ENCODE results near the gene TSPAN13.

TSPAN13 gene

DNA sequence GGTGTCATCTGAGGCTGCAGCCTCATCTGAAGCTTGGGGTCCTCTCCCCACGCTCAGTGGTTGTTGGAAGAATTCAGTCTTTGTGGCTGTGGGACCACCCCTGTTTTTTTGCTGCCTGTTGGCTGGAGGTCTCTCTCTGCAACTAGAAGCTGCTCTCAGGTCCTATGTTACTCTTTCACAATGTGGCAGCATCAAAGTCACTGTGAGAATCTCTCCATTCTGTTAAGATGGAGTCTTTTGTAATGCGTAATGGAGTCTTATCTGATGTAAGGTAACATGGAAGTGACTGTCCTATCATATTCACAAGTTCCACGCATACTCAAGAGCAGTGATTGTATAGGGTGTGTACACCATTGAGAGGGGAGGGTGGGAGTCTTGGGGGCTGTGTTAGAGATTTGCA lies 24.9 kb downstream of the TSPAN13 start:
- no peak for DNase-seq

DNA sequence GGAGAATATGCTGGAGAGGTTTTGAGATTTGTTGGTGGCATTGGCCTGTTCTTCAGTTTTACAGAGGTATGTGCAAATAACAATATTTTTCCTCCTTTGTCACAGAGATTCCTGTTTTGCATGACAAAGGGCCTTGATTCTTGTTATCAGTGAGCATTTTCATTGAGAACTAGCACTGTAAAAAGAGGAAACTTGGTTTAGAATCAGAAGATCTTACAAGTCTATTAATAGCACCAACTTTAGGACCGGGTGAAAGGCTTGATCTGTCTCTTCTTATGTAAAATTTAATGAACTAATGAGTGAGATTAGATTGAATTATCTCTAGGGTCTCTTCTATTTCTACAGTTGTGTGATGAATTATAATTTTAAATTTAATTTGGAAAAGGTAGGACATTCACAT lies 25.5 kb downstream of the TSPAN13 start:
- no peak for DNase-seq

DNA sequence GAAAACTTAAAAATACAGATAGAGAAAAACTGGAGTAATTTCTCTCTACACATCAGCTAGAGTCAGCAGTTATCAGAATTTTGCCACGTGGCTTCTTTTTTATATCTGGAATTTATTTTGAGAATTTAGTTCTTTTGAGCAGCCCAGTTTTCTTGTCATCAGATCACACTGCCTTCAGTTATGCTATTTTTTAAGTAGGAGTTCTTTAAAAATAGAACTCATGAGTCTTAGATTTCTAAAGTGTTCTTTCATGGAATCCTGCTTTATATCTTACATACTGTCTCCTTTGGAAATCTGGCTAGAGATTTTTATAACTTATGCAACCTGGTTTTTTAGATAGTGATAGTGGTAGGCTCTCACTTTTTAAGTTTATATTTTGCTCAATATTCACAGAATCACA lies 27.0 kb downstream of the TSPAN13 start:
- no peak for DNase-seq

DNA sequence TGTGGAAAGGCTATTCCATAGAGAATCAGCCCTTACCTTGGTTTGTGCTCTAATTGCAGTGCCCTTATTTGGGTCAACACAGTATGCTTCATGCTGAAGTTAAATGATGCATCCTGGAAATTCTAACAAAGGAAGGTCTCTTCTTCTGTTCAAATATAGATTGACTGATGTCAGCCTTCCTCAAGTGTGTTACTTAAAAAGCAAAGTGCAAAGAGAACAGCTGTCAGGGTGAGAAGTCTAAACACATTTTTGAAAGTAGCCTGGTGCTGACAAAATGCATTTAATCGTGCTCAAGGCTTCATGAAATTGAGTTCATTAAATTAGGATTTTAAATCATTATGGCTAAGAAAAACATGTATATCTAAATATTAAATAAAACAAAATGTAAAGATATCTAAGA lies 31.8 kb downstream of the TSPAN13 start:
- no peak for DNase-seq

DNA sequence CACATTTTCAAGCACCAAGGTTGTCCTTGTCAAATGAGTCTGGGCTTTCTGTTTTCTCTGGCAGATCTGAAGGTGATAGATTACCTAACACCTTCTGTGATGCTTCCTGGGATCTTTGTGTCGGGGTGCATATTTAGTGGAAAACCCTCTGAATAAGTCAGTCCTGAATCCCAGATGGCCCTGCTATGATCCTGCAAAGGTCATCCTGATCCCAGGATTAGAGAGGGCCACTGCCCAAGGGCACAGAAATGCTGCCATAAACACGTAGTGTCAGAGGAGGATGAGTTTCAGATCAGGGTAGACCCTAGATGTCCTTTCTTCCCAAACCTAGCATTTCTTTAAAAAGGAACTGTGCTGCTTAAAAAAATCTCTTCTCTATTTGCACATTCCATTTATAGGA lies 32.3 kb downstream of the TSPAN13 start:
- DNase-seq: no peak

DNA sequence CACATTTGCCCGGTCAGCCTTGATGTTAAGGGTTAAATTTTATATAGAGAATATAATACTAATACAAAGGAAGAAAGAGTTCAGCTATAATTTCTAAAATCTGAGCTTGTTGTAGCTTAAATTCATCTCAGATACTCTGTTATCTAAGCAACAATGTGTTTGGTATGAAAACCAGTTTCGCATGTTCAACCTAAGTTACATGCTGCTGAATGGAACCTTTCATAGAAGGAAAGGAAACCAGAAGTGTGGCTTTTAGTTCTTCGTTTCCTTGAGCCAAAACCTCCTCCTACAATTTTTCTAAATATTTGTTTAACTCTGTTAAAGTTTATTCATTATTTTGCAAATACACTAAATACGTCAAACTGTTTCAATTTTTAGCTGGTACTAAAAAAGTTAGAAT lies 32.7 kb downstream of the TSPAN13 start:
- no peak for DNase-seq

DNA sequence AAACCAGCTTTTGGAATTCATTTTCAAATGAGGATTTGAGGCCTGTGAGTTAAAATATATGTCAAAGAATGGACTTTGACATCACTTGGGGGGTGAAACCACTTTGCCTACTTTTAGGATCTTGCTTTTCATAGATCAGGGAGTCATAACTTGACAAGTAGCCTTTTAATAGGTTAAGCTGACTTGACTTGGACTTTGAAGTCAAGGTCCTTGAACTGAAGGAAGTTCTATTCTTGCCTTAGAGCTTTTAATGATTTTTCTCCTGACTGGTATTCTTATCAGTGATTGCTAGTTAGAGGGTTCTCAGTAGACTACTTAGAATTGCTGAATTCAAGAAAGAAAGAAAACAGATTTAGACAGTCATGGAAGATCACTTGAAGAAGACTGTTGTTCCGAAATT lies 33.6 kb downstream of the TSPAN13 start:
- DNase-seq: no peak

DNA sequence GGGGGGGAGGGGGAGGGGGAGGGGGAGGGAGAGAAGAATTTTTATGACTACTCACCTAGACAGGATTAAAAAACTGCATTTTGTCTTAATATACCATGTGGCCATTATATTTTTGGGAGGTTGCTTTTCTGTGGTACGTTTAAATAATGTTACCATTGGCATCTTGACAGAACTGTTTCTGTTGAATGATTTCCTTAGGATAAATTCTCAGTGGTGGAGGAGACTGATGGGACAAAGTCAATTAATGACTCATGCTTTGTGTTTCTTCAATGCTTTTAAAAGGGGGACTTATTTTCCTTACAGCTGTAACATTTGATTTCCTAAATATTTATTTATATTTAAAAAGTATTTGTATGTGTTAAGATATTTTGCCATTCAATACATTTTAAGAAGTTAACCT lies 37.5 kb downstream of the TSPAN13 start:
- DNase-seq: no peak

DNA sequence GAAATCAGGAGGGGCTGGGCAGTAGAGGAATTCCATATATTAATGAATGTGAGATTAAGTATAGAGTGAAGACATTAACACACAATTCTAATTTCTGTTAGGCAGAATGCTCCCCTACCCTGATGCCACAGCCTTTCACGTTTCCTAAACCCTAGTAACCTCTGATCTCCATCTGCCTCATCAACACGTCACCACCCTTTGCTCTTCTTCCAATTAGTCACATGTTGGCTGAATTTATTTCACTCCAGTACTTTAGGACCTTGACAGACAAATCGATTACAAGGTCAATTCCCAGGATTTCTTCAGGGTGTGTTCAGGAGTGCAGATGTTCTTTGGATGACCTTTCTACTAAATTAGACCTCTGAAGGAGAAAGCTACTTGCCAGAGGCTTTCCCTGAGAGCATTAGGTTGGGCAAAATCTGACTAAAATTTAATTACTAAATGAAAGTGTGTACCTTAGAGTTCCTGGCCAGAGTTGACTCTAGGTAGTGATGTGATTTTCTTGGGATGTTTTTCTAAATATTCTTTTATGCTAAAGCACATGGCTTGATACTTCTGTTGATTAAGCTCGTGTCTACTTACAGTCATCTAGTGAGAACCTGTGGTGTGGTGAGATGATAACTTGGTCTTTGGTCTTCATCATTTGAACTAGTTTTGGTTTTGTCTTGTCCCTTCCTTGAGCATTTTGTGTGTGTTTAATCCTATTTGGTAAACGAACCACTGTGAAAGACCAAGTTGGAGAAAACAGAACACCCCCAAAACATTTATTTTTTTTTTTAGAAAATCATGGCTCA lies 38.5 kb downstream of the TSPAN13 start:
- DNase-seq: no peak

DNA sequence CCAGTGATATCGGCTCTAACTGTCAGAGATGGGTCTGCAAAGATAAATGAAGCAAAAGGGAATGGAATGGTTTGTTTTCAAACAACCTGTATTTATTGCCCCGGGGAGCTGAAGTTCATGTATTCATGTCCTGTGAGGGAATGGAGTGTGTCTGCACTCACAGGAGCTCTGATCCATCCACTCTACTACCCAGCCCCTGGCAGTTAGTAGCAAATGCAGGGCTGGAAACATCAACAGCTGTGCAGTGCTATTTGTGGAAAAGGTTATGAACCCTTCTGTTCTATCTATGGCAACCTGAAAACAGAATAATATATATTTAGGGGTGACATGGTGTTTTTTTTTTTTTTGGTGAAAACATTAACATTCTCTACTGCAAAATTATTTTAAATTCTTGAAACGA lies 41.4 kb downstream of the TSPAN13 start:
- no peak for DNase-seq

DNA sequence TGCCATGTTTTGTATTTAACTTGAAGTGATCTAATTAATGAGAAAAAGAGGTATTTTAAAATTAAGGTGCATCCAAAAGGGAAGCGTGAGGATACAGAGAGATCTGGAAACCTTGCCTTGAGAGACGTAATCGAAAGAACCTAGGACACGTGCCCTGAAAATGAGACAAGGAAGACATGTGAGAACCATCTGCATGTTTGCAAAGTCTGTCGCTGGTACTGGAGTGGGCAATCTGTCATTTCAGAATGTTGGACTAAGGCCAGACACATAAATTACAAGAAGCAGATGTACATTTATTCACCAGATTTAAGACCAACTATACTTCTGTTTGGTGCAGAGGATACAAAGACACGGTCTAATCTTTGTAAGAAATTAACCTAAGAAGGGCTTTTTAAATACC lies 42.1 kb downstream of the TSPAN13 start:
- no peak for DNase-seq

DNA sequence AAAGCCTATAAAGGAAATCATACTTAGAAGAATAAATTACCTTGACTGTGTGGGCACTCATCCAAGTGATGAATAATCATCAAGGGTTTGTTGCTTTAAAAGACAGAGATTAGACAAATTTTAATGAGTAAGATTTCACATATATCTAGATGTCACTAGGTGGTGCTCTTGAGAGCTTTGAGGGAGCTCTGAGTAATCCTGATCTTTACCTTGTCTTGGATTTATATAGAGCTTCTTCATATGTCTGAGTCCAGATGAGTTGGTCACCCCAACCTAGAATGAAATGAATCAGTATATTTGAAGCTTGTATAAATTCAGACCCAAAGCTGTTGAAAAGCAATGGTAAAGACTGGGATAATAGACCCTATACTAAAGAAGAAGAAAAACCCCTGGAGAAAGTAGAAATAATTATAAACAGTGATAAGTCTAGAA lies 47.6 kb downstream of the TSPAN13 start:
- peak; percentile 20 for DNase-seq

DNA sequence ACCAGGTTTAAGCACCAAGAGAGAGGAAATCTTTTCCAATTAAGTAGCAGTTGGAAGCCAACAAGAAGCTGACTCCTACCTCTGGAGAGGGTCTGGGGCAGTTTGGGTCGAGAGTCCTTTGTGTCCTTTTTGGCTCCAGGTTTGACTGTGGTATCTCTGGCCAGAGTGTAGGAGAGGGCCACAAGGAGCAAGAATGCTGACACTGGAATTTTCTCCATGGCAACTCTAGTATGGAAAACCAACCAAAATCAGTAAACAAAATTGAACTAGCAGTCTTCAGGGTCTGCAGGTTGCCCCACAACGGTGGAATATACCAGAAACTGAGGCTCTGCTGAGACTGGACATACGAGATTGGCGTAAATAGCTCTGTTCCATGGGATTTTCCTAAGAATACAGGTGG lies 48.0 kb downstream of the TSPAN13 start:
- DNase-seq: no peak

DNA sequence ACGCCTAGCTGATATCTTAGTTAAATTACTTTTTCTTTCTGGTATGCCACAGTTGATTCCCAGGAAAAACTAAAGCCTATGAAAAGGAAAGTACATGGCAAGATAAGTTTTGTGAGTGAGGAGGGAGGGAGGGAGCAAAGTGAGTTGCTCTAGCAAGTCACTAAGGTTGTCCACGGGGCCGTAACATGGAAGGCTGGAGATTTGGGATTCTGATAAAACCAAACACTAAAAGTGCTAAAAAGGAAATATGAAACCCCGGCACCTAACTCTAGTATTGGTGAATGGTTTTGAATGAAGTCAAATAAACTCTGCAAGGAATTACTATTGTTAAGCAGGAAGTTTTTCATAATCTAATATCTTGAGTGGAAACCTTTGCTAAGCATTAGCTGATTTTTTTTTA lies 49.6 kb downstream of the TSPAN13 start:
- DNase-seq: no peak

DNA sequence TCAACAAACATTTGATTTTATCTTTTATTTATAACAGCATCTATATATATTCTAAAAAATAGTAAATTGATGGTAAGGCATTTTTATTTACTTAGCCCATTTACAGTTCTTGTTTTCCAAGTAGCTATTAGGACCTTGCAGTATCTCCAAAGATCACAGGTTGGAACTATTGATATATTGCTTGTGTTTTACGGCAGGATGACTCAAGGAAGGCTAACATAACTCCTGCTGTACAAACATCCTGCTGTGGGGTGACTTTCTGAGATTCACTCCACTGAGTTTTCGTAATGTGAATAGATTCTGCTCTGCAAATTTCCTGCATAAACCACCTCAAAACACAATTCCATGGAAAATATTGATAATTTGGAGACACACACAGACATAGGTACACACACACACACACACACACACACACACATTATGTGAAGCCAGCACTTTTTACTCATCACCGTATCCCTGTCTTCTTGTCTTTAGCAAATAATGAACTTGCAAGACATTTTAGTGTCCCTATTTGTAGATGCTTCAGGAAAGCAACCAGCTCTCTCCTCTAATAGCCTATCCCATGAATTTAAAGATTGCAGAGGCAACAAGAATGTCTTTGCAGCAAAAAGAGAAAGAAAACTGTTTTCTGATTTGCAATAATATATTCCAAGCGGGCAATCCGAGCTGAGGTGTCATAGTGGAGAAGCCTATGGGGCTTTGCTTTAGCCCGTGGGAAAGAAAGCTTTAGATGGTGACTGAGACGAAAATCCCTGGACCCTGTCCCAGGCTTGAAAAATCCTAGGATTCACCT lies 50.5 kb downstream of the TSPAN13 start:
- DNase-seq: no peak

DNA sequence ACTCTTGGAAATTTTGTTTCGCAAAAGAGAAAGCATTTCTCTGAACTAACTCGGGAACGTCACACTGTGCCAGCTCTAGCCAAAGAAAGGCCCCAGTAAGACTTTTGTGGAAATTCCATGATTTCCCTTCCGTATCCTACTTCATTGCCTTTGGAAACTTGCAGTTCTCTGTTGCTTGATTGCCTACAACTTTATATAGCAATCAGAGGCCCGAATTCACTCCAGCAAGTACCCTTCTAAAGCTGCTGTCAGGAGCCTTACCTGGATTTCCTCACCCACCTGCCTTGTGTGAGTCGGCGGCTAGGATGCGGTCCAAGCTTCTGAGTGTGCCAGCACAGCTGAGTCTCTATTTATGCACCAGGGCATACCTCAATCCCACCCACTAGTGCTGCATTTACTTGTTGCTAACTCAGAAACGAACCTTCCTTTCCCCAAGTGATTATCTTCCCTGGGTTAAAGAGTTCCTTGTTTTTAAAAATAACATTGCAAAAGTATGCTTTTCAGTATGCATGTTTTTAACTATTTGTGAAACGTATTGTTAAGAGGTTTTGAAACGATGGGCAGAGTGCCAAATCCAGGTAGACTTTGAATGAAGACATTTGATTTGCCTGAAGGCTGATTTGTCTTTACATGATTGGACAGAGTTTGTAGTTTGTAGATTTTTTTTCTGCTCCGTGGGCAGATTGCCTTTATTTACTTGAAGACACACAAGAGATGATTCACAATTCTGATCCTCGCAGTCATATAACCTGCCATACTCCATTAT lies 51.3 kb downstream of the TSPAN13 start, which contains the start of gene AGR2:
TSS of gene AGR2 (minus strand) at position 326 of the 766 bp plus-strand sequence. CDS start 3,203 bp downstream, outside the sequence.
- DNase-seq: no peak

DNA sequence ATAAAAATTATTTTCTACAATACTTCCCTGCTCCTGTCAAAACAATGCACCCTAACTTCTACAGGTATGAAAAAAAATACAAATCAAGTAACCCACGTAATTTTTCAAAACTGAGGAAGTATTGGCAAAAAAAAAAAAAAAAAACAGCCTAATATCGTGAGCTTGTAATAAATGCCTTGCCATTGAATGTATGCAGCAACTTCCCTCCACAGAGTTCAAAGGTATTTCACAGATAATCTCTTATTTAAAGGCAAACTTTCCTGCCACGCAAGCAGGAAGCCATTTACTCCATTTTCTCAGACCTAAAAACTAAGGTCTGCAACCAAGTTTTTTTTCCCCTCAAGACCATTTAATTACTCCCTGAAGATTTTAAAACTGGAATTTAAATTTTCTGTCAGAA lies 51.9 kb downstream of the TSPAN13 start:
- DNase-seq: no peak

DNA sequence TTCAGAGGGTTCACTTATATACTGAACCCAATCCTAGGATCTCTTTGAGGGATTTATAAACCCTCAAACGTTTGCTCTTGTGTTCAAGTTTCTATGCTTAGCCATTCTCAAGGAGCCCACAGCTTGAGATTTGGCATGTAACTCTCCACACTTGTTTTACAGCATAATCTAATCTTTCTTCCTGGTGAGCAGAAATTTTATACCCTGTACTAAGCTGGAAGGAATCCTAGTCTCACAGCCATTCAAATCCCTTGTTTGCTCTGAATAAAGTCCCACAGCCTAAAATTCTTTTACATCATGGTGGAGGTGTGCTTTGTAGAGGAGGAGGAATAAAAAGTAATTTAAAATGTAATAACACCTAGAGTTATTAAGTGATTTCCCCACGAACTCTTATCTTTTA lies 56.6 kb downstream of the TSPAN13 start:
- no peak for DNase-seq

DNA sequence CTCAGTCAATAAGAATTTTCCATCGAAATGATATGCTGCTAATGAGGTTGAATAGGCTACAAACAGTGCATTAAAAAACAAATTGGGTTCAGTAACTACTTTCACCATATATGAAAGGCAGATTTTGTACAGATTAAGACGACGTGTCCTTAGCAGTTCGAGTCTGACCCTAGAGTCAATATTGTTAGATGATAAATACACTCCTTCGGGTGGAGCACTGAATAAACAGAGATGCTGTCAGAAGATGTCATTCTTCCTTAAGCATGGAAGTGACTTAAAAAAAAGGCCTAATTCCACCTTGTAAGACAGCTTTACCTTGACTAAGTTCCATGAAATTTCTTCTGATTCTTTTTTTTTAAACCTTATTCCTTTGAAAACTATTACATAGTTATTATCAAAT lies 57.0 kb downstream of the TSPAN13 start:
- DNase-seq: no peak

DNA sequence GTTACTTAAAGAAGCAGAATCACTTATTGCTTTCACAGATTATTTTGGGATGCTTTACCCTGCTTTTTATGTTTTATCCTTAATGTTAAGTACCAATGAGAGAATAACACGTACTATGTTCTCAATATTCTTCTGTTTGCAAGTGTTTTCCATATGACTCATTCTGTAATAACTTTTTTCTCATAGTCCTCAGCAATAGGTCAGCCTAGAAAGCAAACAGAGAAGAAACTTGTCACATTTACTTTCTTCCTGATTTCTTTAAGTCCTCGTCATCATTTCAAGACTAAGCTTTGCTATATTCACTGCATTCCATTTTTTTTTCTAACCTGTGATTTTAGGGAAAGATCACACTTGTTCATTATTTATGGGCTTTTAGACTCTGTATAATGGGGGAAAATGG lies 58.0 kb downstream of the TSPAN13 start:
- DNase-seq: no peak

DNA sequence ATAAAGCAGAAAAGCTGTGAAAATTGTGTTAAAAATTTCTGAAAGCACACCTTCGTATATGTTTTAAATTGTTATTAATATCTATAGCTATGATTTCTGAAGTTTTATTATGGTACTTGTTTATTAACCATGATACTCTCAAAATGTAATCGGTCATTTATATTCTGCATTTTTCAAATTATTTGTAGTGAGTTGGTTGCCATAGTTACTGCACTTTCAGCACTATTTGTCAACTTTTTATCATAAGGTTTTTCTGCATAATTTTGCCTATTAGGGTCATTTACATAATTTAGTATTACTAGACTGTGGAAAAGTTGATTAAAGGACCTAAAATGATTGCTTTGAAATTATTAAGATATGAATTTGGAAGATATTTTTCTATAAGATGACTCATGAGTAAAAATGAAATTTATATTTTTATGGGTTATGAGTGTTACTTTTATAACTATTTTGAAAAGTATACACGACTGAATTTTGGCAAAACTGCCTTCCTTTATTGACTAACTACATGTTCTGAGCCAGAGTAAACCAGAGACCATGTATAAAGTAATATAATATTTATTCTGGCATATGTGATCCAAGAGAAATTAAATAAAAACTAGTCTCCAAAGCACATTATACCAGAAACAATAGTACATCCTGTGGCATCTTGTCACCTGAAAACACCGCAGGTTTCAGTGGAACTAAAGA lies 59.1 kb downstream of the TSPAN13 start:
- no peak for DNase-seq

DNA sequence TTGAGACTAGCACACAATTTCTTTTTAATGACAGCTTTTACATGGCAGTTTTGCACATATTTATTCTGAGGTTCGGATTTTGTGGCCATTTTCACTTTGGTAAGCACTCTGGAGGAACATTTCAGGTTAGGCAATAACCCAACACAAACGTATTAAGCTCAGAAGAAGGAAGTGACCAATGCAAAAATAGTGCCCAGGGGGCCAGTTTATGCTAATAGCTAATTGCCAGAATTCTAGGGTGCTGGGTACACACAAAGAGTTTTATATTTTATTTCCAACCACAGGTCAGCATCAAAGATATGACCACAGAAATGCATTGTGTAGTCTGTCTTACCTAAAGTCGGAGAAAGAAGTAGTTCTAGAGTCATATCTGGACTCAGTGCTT lies 59.7 kb downstream of the TSPAN13 start:
- DNase-seq: no peak

DNA sequence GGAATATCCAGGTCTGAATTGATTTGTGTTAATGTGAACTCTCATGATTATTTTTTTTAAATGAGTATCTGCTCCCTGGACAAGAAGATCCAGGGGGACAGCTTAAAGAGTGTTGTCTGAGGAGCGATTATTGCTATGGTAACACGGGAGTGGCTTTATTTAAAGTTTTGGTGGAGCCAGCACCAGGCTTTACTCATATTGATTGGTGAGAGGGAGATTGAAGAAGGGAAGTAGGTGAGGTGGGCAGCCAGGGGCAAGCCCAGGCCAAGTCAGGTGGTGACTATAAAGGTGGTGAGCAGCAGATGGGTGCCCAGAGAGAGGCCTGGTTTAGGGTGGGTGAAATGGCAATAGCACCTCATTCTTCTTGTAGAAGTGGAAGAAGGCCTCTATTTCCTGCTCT lies 61.4 kb downstream of the TSPAN13 start:
- DNase-seq: no peak

All from GF-D8 (cell line).